LoVo (cell line): ENCODE results near the gene RAB40B.
"Not testable (repeated sequence)": the region's sequence is repeated elsewhere in the genome, so short reads cannot be mapped to it uniquely, and the experiment has no call there.

Source experiments
- DNase-seq: peaks from one replicate; pipeline ENCODE4 v3.0.0-alpha.2; 2016; ENCODE audit warnings: low spot score

RAB40B gene

DNA sequence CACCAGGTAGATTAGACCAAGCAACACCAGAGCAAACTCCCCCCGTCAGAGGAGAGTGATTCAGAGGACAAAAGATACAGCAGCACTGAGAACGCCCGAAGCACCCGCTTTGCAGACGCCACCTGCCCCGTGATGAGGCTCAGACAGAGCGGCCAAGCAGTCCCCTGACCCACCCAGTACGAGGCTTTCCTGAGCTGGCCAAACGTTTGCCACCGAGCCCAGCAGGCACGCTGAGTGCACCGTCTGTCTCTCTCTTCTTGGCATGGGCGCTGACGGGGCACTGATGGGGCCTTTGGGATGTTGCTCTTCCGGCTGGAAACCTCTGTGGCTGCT is 30.9 kb downstream of the RAB40B start:
- DNase-seq, result no peak

DNA sequence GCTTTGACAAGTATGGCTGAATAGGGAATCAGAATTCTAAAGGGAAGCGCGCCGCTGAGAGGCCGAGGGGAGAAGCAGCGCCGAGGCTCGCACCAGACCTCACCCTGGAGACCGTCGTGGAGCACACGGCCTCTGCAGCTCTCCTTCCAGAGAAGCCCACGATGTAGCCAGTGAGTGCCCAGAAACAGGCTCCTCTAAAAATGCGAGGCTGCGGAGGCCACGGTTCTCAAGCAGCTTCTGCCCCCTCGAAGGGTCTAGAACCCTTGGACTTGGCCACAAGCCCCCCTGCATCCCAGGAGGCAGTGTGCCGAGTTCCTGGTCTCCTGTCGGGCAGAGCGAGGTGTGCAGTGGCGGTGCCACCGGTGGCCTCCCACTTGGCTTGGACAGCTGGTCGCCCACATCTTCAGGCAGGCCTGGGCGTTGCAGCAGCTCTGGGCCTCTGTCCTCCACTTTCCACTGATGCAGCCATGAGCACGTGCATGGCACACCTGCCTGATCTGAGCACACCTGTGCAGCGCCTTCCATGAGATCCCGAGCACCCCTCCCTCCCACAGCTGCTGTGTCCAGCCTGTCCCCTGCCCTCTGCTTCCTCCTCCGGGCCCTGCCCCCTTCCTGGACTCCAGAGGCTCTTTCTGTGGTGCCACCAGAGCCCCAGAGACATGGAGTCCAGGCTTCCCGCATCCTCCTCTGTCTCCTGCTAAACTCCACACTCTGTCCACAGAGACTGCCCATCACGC is 31.4 kb downstream of the RAB40B start:
- DNase-seq, result no peak

DNA sequence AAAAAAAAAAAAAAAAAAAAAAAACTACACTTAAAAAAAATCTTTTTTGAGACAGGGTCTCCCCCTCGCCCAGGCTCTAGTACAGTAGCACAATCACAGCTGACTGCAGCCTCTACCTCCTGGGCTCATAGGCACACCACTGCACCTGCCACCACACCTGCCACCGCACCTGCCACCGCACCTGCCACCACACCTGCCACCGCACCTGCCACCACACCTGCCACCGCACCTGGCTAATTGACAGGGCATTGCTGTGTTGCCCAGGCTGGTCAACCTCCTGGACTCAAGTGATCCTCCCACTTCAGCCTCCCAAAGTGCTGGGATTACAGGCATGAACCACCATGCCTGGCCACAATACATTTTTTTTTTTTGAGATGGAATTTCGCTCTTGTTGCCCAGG is 32.6 kb downstream of the RAB40B start:
- DNase-seq, result no peak

DNA sequence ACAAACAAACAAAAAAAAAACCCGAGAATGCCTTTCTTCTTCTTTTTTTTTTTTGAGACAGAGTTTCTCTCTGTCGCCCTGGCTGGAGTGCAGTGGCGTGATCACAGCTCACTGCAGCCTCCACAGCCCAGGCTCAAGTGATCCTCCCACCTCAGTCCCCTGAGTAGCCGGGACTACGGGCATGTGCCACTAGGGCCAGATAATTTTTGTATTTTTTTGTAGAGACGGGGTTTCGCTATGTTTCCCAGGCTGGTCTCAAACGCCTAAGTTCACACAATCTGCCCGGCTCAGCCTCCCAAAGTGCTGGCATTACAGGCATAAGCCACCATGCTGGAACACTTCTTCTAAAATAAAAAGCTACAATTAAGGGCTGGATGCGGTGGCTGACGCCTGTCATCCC is 33.3 kb downstream of the RAB40B start:
- DNase-seq, result no peak

DNA sequence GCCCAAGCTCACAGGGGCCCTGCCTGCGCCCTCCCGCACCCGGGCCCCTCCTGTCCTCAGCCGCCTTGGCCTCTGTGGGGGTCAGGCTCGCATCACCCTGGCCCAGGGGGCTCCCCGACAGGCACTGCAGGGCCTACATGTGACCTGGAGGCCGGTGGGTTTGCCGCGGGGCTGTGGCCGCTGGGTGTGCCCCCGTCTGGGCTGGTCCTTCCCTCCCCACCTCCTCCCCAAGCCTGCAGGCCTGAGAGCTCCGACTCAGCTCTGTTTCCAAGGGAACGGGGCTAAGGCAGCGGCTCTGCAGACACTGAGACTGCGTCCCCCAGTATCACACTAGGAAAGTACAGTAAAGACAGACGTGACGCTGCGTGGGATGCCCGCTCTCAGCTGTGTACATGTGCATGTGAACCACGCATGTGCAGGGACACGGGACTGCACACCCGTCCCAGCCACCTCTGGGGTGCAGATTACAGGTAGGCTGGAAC is 33.8 kb downstream of the RAB40B start:
- no peak for DNase-seq

DNA sequence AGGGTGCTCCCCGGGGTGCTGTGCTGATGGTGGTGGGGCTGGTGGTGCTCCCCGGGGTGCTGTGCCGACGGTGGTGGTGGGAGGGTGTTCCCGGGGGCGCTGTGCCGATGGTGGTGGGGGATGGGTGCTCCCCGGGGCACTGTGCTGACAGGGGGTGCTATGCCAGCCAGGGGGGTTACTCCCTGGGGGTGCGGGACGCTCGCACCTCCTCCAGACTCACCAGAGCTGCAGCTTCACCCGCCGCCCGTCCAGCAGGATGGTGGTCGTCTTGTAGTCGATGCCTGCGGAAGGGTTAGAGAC is 34.3 kb downstream of the RAB40B start:
- no peak for DNase-seq

DNA sequence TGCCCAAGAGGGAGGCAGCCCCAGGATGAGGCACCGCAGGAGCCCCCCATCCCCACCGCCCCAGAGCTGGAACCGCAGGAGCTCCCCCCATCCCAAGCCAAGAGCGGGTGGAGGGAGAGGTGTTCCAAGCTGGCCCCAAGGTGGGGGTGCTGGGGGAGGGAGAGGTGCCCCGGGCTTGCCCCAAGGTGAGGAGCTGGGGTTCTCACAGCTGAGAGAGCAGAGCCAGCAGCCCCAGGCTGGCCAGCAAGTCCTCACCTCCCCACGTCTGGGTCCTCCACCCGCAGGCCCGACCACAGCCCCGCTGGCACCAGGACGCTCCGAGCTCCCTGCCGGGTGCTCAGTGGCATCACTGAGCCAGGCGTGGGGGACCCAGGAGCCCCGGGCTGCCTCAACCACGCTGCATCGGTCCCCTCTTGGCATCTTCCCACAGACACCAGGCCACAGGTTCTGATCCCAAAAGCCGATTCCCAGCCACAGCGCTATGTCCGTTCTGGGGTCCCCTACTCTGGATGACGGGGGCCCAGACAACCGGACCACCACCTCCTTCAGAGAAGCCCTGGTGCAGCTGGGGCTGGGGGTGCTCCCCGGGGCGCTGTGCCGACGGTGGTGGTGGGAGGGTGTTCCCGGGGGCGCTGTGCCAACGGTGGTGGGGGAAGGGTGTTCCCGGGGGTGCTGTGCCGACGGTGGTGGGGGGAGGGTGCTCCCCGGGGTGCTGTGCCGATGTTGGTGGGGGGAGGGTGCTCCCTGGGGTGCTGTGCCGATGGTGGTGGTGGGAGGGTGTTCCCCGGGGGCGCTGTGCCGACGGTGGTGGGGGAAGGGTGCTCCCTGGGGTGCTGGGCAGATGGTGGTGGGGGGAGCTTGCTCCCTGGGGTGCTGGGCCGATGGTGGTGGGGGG is 34.9 kb downstream of the RAB40B start:
- DNase-seq, result no peak

DNA sequence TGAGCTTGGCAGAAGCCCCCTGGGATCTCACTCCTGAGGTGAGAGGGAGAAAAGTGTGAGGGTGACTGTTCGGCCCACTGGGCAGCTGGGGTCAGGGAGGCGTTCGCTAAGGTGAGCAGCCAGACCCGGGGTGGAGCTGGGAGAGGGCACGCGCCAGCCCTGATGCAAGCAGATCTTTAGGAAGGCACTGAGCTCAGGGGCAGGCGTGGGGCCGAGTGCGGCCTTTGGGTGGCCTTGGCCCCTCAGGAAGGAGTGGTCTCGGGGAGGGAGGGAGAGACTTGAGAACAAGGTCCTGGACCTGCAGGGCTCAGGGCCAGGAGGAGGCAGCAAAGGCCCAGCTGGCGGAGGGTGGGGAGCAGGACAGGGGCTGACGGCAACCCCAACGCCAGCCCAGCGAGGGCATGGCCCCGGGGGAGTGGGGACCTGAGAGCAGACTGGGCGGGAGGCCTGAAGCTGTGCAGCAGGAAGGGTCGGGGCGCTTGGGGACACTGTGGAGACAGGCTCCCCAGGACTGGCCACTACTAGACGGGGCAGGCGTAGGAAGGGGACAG is 35.7 kb downstream of the RAB40B start:
- DNase-seq, result no peak

DNA sequence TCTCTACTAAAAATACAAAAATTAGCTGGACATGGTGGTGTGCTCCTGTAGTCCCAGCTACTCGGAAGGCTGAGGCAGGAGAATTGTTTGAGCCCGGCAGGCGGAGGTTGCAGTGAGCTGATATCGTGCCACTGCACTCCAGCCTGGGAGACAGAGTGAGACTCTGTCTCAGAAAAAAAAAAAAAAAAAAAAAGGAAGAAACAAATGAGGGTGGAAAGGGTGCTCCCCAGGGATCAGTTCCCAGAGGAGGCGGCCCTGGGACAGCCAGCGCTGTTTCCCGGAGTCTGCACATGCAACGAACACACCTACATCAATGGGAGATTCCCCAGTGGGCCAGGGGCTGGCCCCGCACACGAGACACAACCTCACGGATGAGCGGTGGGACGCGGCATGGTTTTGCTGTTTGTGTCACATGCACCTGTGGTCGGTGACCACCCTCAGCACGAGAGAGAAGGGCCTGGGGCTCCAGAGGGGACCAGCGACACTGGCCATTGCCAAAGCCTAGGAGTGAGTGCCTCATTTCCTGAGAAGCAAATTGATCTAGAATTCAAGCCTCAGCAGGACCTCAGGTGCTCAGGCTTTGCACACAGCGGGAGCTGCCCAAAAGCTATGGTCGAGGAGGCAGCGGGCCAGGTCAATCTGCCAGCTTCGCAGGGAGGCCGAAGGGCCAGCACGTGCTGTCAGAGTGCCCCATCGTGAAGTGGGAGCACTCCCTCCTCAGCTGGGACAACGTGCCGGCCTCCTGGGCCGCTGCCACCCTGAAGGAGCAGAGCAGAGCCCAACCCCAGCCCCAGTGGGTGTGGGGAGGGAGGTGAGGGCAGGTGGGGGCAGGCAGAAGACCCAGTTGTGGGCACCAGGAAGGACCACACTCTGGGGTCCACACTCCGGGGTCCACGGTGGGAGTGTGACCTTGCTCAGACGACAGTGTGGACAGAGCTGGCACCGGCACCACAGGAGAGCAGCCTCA is 36.5 kb downstream of the RAB40B start:
- no peak for DNase-seq

DNA sequence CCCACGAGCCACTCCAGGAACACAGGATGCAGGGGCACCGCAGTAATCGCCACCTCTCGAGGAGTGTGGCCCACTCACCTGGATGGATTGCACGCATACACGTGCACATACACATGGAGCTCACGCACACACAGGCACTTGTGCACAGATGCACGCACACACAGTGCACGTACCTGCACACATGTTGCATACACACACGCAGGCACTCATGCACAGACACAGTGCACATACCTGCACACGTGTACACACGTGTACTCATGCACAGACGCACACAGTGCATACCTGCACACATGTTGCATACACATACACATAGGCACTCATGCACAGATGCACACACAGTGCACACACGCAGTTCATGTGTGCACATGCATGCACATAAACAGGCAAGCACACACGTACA is 38.6 kb downstream of the RAB40B start:
- DNase-seq, result no peak

DNA sequence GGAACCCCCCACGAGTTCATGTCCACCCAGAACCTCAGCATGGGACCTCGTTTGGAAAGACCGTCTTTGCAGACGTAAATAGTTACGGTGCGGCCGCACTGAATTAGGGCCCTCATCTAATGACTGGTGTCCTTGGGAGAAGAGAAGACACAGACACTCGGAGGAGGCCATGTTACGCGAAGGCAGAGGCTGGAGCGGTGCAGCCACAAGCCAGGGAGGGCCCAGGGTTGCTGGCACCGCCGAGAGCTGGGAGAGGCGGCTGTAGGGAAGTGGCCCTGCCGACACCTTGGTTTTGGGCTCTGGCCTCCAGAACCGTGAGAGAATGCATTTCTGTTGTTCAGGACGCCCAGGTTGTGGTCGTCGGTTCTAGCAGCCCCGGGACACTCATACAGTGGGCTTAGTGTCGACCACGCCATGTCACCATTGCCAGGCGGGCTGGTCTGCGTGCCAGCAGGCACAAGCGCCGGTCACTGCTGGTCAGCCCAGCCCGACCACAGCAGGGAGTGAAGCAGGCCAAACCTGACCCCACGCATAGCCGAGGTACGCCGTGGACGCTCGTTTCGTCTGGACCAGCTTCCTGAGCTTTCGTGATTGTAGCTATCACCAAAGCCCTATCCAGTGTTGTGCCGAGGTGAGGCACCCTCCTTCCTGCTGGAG is 39.6 kb downstream of the RAB40B start:
- no peak for DNase-seq

DNA sequence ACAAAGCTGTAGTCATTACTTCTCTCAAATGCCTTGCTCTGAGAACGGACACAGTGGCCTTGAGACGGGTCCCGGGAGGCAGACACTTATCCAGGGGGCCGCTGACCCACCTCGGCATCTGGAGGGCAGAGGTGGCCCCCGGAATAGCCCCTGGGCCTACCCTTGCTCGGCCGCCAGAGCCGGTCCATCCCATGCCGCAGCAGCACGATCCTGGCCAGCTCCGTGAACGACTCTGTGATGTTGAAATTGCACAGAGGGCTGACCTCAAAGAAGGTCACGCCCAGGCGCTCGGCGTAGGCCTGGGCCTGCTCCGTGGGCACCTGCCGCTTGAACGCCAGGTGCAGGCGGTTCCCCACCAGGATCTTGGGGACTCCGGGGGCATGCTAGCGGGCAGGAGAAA is 40.2 kb downstream of the RAB40B start:
- DNase-seq, result no peak

DNA sequence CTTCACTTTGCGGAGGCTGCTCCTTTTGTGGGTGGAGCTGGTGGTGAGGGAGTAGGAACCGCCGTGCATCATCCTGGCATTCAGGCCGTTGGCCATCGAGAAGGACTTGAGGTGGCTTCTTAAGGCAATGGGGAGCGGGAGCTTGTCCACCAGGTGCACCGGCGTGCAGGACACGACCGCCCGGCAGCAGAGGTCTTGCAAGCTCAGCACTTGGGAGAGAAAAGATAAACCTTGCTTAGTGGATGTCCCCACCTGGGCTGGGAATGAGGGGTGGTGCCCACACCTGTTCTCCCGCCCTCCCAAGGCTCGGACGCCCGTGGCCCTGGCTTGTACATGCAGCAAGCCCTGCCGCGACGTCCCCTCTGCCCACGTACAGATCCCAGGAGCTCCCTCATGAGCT is 40.6 kb downstream of the RAB40B start:
- no peak for DNase-seq

DNA sequence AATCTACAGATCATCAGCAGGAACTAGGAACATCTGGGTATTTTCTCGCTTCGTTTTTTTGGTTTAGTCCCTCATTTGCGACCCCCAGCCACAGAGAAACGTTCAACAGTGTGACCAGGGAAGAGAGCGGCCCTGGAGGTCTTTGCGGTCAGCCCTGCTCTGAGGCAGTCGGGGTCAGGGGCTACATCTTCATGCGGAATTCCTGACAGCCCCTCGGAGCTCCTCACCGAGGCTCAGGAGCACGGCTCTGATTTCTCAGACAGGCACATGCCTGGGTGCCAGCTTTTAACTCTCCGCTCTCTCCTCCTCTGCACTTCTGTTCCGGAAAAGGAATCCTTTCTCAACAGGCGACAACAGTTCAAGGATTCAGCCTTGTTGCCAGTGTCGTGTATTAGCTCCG is 42.2 kb downstream of the RAB40B start:
- DNase-seq, result no peak

DNA sequence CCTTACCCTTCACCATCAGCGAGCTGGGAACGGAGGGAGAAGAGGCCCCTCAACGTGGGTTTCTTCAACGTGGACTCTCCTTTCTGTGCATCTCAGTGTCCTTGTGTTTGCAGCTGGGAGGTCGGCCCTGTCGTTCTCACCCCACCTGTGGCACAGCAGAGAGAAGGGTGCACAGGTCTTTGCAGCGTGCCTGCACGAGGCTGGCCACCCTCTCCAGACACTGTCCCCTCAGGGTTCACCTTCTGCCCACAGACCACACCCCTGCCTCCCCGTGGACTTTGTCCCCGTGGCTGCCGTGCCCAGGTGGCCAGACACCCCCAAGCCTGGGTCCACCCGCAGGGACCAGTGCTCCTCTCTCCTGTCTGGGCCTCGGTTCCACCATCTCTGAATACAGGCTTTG is 43.0 kb downstream of the RAB40B start:
- DNase-seq, result no peak

DNA sequence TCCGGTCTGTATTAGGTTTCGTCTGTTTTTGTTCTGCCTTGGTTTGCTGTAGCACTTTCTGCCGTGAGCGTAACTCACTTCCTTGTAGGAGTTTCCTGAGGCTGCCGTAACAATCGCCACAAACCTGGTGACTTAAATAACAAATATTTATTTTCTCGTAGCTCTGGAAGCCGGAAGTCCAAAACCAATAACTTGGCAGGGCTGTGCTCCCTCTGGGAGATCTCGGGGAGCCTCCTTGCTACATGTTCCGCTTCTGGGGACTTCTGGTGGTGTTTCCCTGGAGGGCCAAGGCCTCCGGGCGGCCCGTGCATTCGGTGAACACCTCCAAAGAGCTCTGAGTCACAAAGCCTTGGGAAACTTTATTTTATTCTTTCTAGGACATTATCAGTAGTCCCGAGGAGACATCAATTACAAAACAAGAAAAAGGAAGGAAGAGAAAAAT is 43.4 kb downstream of the RAB40B start:
- no peak for DNase-seq

DNA sequence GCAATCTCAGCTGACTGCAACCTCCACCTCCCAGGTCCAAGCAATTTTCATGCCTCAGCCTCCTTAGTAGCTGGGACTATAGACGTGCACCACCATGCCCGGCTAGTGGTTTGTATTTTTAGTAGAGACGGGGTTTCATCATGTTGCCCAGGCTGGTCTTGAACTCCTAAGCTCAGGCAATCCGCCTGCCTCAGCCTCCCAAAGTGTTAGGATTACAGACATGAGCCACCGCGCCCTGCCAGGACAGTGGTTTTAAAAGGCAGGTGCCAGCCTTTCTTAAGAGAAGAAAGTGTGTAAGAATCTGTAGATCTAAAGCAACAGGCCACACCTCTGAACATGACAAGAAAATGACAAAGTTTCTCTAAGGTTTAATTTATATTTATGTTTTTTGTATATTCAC is 43.9 kb downstream of the RAB40B start:
- not testable (repeated sequence) for DNase-seq

DNA sequence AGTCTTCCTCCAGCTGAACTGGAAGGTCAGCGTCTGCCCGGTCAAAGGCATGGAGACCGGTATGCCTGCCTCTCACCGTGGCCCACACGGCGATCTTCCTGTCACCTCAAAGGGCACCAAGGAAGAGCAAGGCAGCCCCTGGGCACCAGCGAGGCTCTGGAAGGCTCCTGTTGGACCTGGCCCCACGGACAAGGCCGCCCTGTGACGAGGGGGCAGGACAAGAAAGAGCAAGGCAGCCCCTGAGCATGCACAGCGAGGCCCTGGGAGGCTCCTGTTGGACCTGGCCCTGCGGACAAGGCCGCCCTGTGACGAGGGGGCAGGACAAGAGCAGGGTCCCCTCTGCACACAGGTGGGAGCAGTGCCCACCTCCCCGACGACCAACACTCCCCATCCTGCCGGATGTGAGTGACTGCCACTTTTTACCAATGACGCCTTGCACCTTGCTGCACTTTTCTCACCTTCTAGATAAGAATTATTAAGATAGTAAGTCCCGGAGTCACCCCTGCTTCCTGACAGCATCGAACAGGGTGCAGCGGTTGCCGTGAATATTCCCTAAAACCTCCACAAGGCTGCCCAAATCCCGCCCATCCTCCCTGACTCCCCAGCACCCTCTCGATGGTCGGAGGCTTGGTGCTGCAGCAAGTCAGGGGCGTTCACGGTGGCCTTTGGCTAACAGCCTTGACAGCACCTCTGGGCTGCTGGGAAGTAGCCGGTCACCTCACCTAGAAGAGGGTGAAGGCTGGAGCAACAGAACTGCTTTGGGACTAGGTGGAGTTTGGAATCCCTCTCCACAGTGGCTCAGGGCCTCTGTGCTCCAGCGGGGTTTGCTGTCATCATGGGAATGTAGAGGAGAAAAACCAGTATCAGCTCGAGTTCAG is 44.6 kb downstream of the RAB40B start:
- DNase-seq, result no peak

DNA sequence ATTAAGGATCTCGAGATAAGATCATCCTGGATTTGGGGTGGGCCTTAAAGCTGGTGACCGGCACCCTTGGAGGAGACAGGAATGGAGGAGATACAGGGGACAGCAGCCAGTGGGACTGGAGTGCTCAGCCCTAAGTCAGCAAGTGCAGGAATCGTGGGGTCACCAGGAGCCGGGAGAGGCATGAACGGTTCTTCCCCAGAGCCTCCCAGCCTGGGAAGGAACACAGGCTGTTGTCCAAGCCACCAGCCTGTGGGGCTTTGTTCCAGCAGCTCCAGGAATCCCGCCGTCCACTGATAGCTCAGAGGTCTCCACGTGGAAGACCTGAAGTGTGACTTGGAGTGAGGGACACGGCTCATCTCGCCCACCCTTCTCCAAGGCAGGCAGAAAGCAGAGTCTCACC is 47.8 kb downstream of the RAB40B start:
- no peak for DNase-seq

DNA sequence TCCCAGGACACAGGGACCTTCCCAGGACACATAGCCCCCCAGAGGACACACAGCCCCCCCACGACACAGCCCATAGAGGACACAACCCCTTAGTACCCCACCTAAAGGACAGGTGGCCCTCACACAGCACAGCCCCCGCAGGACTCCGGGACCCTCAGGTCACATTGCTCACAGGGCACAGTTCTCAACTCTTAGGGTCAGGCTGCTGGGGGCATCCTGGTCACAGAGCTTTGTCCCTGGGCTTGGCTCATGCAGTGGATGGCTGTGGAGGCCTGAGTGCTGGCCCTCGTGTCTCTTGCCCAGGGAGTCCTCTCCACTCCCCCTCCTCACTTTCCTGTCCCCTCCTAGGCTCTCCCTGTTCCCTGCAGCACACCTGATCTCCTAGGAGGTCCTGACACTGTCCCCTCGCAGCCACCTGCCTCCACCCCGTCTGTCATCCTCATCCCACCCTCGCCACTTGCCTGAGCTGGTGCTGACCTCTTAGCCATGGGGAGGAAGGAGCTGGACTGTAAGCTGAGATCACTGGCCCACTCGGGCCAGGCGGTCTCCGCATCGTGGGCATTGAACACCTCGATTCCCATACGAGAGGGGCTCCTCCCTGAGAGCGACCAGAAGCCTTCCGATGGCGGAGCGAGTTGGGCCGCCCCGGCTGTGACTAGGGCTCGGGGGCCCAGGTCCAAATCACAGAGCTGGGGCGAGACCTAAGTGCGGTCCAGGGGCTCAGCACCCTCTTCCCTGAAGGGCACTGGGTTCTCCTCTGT is 48.8 kb downstream of the RAB40B start:
- no peak for DNase-seq
